ENCODE measurements around the gene VWDE. TPM values are rescaled to one million over a fixed set of nuclear protein-coding genes. Genes with fewer than 3 reads are reported as not detected.

VWDE gene
- total RNA-seq, 1 donor from 2014 or later: 0.77 TPM

DNA sequence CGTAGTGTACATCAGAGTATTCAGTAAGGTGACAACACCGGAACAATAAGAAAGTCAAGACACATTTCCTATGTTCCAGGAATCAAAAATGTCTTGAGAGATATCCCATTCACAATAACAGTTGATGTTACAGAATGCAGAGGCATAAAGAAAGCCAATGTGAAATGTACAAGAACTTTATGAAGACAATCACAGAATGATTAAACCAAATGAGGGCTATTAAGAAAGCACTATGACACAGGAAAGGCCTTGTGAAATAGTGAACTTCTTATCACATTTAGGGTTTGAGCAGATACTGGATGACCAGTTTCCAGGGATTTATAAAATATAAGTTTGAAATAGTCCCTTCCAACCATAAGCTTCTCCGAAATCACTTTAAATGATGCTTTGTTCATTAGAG, 52.7 kb downstream of the VWDE start:
- no peaks in the 10 kb centered on the region for H3K9me3 Mint-ChIP-seq (ENCODE audit: unreplicated experiment)
- TF ChIP-seq, protein P1, sequence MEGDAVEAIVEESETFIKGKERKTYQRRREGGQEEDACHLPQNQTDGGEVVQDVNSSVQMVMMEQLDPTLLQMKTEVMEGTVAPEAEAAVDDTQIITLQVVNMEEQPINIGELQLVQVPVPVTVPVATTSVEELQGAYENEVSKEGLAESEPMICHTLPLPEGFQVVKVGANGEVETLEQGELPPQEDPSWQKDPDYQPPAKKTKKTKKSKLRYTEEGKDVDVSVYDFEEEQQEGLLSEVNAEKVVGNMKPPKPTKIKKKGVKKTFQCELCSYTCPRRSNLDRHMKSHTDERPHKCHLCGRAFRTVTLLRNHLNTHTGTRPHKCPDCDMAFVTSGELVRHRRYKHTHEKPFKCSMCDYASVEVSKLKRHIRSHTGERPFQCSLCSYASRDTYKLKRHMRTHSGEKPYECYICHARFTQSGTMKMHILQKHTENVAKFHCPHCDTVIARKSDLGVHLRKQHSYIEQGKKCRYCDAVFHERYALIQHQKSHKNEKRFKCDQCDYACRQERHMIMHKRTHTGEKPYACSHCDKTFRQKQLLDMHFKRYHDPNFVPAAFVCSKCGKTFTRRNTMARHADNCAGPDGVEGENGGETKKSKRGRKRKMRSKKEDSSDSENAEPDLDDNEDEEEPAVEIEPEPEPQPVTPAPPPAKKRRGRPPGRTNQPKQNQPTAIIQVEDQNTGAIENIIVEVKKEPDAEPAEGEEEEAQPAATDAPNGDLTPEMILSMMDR (IDR thresholded peaks at IDR 0.05; ENCODE audit: insufficient read depth, low read depth, low read length): no peak
- TF ChIP-seq EZH2 (IDR thresholded peaks at IDR 0.05; ENCODE audit: insufficient read depth, low read length): no peak
- no peak overlapping the region for H3K27ac Mint-ChIP-seq (ENCODE audit: unreplicated experiment)
- no peaks in the 10 kb centered on the region for H3K36me3 ChIP-seq (ENCODE audit: insufficient read depth, low read length)
- H3K4me1 ChIP-seq (ENCODE audit: insufficient read depth, low read length): no peaks in the 10 kb centered on the region
- H3K4me3 Mint-ChIP-seq (ENCODE audit: unreplicated experiment): no peak overlapping the region
- no peaks in the 10 kb centered on the region for H3K27me3 ChIP-seq (ENCODE audit: insufficient read depth, low read length)
- no peak overlapping the region for H3K9ac ChIP-seq (ENCODE audit: low read length)
- H3K36me3 Mint-ChIP-seq (ENCODE audit: low read depth, unreplicated experiment): no peaks in the 10 kb centered on the region
- no peaks in the 10 kb centered on the region for H3K4me1 Mint-ChIP-seq (ENCODE audit: low read depth, unreplicated experiment)
- no peak overlapping the region for H2AFZ ChIP-seq (ENCODE audit: low read depth, low read length)
- H4K20me1 ChIP-seq (ENCODE audit: insufficient read depth, low read length): no peaks in the 10 kb centered on the region
- H3K4me2 ChIP-seq (ENCODE audit: low read length): no peak overlapping the region
- no peak overlapping the region for H3K27ac ChIP-seq (ENCODE audit: low read depth, low read length)
- no peak for DNase-seq (ENCODE audit: low read depth)
- FAIRE-seq: no peak
- H3K27me3 Mint-ChIP-seq (ENCODE audit: low read depth, unreplicated experiment): no peaks in the 10 kb centered on the region
- H3K4me3 ChIP-seq (ENCODE audit: insufficient read depth, low read depth, low read length): no peak overlapping the region
- H3K79me2 ChIP-seq (ENCODE audit: insufficient read depth, low read length): no peaks in the 10 kb centered on the region
- no peaks in the 10 kb centered on the region for H3K9me3 ChIP-seq (ENCODE audit: insufficient read depth, low read depth, low read length)

DNA sequence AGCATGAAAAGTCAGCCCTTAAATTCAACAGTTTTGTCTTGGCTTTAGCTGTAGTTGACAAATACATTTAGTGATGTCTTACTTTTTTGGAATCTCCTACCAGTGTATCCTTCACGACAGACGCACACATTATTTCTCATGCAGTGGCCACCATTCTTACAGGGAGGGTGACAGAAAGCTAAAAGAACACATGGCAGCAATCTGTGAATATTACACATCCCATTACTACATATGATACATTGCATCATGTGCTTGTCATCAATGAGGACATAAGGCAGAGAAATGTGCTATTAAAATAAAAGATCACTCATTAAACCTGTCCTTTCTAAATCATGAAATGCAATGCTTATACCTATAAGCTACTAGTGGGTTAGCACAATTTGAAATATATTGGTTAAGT, 66.6 kb downstream of the VWDE start:
- no peaks in the 10 kb centered on the region for H3K79me2 ChIP-seq (ENCODE audit: insufficient read depth, low read length)
- no peaks in the 10 kb centered on the region for H3K27me3 Mint-ChIP-seq (ENCODE audit: low read depth, unreplicated experiment)
- no peak overlapping the region for H3K27ac Mint-ChIP-seq (ENCODE audit: unreplicated experiment)
- no peak for TF ChIP-seq EZH2 (IDR thresholded peaks at IDR 0.05; ENCODE audit: insufficient read depth, low read length)
- TF ChIP-seq, protein P1 (IDR thresholded peaks at IDR 0.05; ENCODE audit: insufficient read depth, low read depth, low read length): no peak
- no peaks in the 10 kb centered on the region for H3K27me3 ChIP-seq (ENCODE audit: insufficient read depth, low read length)
- H3K9me3 ChIP-seq (ENCODE audit: insufficient read depth, low read depth, low read length): no peaks in the 10 kb centered on the region
- FAIRE-seq: no peak
- H3K4me1 Mint-ChIP-seq (ENCODE audit: low read depth, unreplicated experiment): no peaks in the 10 kb centered on the region
- no peaks in the 10 kb centered on the region for H4K20me1 ChIP-seq (ENCODE audit: insufficient read depth, low read length)
- no peak overlapping the region for H3K4me3 Mint-ChIP-seq (ENCODE audit: unreplicated experiment)
- no peaks in the 10 kb centered on the region for H3K36me3 ChIP-seq (ENCODE audit: insufficient read depth, low read length)
- no peak overlapping the region for H3K9ac ChIP-seq (ENCODE audit: low read length)
- no peaks in the 10 kb centered on the region for H3K9me3 Mint-ChIP-seq (ENCODE audit: unreplicated experiment)
- H3K4me1 ChIP-seq (ENCODE audit: insufficient read depth, low read length): no peaks in the 10 kb centered on the region
- H3K4me2 ChIP-seq (ENCODE audit: low read length): no peak overlapping the region
- no peak overlapping the region for H3K27ac ChIP-seq (ENCODE audit: low read depth, low read length)
- no peak overlapping the region for H2AFZ ChIP-seq (ENCODE audit: low read depth, low read length)
- no peak overlapping the region for H3K4me3 ChIP-seq (ENCODE audit: insufficient read depth, low read depth, low read length)
- DNase-seq (ENCODE audit: low read depth): no peak
- H3K36me3 Mint-ChIP-seq (ENCODE audit: low read depth, unreplicated experiment): no peaks in the 10 kb centered on the region

DNA sequence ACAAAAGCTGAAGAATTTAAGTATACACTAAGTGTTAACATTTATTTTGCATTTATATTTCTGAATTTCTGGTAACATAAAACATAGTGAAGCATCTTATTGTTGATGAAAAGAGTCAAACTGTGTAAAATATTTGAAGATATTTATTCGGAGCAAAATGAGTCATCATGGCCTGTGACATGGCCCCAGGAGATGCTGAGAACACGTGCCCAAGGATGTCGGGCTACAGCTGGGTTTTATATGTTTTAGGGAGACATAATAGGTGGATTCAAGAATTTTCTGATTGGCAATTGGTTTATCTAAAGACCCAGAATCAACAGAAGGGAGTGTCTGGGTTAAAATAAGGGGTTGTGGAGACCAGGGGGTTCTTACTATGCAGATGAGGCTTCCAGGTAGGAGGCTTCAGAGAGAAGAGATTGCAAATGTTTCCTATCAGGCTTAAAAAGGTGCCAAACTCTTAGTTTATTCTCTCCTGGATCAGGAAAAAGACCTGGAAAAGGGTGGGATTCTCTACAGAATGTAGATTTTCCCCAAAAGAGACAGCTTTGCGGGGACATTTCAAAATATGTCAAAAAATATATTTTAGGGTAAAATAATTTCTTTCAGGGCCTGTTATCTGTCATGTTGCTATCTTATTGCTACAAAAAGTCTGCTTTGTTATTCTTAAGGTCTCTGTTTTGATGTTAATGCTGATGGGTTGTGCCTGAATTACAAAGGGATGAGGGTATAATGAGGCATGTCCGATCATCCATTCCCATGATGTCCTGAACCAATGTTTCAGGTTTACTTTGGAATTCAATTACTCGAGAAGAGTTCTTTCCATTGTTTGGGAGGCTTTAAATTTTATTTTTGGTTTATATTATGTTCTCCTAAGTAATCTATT, 74.5 kb downstream of the VWDE start:
- Mint-ChIP-seq H3K4me3 (ENCODE audit: unreplicated experiment) (no peak overlapping the region), H3K36me3 (ENCODE audit: low read depth, unreplicated experiment) (no peaks in the 10 kb centered on the region), H3K4me1 (ENCODE audit: low read depth, unreplicated experiment) (no peaks in the 10 kb centered on the region), H3K27ac (ENCODE audit: unreplicated experiment) (no peak overlapping the region), H3K27me3 (ENCODE audit: low read depth, unreplicated experiment) (no peaks in the 10 kb centered on the region), H3K9me3 (ENCODE audit: unreplicated experiment) (no peaks in the 10 kb centered on the region)
- no peaks in the 10 kb centered on the region for H3K36me3 ChIP-seq (ENCODE audit: insufficient read depth, low read length)
- no peaks in the 10 kb centered on the region for H3K27me3 ChIP-seq (ENCODE audit: insufficient read depth, low read length)
- no peak for TF ChIP-seq EZH2 (IDR thresholded peaks at IDR 0.05; ENCODE audit: insufficient read depth, low read length)
- TF ChIP-seq, protein P1 (IDR thresholded peaks at IDR 0.05; ENCODE audit: insufficient read depth, low read depth, low read length): no peak
- no peaks in the 10 kb centered on the region for H3K9me3 ChIP-seq (ENCODE audit: insufficient read depth, low read depth, low read length)
- DNase-seq (ENCODE audit: low read depth): no peak
- no peak for FAIRE-seq
- H3K4me3 ChIP-seq (ENCODE audit: insufficient read depth, low read depth, low read length): no peak overlapping the region
- no peaks in the 10 kb centered on the region for H3K79me2 ChIP-seq (ENCODE audit: insufficient read depth, low read length)
- no peak overlapping the region for H3K27ac ChIP-seq (ENCODE audit: low read depth, low read length)
- no peak overlapping the region for H3K9ac ChIP-seq (ENCODE audit: low read length)
- no peaks in the 10 kb centered on the region for H4K20me1 ChIP-seq (ENCODE audit: insufficient read depth, low read length)
- no peak overlapping the region for H2AFZ ChIP-seq (ENCODE audit: low read depth, low read length)
- H3K4me2 ChIP-seq (ENCODE audit: low read length): no peak overlapping the region
- no peaks in the 10 kb centered on the region for H3K4me1 ChIP-seq (ENCODE audit: insufficient read depth, low read length)

All from astrocyte (in vitro differentiated cells and primary cell).